ENCODE data around the gene TLCD1.

The TLCD1 gene

GRCh38 chr17:28702026-28702751, 23.8 kb downstream of the TLCD1 start:
- DNase-seq (ENCODE audit: low read depth, low spot score) = no peak
- no peak overlapping the region for H3K4me3 ChIP-seq (ENCODE audit: low read length)

GRCh38 chr17:28700830-28701492, 25.1 kb downstream of the TLCD1 start:
- no peak for DNase-seq (ENCODE audit: low read depth, low spot score)
- H3K4me3 ChIP-seq (ENCODE audit: low read length) = no peak overlapping the region

- H3K4me3 ChIP-seq (ENCODE audit: low read length) = no peak overlapping the region
- DNase-seq (ENCODE audit: low read depth, low spot score) = no peak
Observed at GRCh38 chr17:28700278-28700677, 25.8 kb downstream of the TLCD1 start.

- no peak for DNase-seq (ENCODE audit: low read depth, low spot score)
- no peak overlapping the region for H3K4me3 ChIP-seq (ENCODE audit: low read length)
Observed at GRCh38 chr17:28698253-28698941, 27.6 kb downstream of the TLCD1 start.

- no peak overlapping the region for H3K4me3 ChIP-seq (ENCODE audit: low read length)
- no peak for DNase-seq (ENCODE audit: low read depth, low spot score)
Observed at GRCh38 chr17:28693869-28694268, 32.2 kb downstream of the TLCD1 start.

- H3K4me3 ChIP-seq (ENCODE audit: low read length) = no peak overlapping the region
- DNase-seq (ENCODE audit: low read depth, low spot score) = no peak
Observed at GRCh38 chr17:28689011-28689410, 37.0 kb downstream of the TLCD1 start.

GRCh38 chr17:28688481-28688880, 37.6 kb downstream of the TLCD1 start:
- H3K4me3 ChIP-seq (ENCODE audit: low read length) = no peak overlapping the region
- no peak for DNase-seq (ENCODE audit: low read depth, low spot score)

GRCh38 chr17:28686296-28686695, 39.7 kb downstream of the TLCD1 start:
- no peak overlapping the region for H3K4me3 ChIP-seq (ENCODE audit: low read length)
- DNase-seq (ENCODE audit: low read depth, low spot score) = no peak

GRCh38 chr17:28685366-28685765, 40.7 kb downstream of the TLCD1 start:
- no peak for DNase-seq (ENCODE audit: low read depth, low spot score)
- no peak overlapping the region for H3K4me3 ChIP-seq (ENCODE audit: low read length)

- H3K4me3 ChIP-seq (ENCODE audit: low read length) = no peak overlapping the region
- no peak for DNase-seq (ENCODE audit: low read depth, low spot score)
Observed at GRCh38 chr17:28684963-28685362, 41.1 kb downstream of the TLCD1 start.

- no peak for DNase-seq (ENCODE audit: low read depth, low spot score)
- no peak overlapping the region for H3K4me3 ChIP-seq (ENCODE audit: low read length)
Observed at GRCh38 chr17:28682655-28683054, 43.4 kb downstream of the TLCD1 start.

- no peak overlapping the region for H3K4me3 ChIP-seq (ENCODE audit: low read length)
- no peak for DNase-seq (ENCODE audit: low read depth, low spot score)
Observed at GRCh38 chr17:28675980-28676379, 50.1 kb downstream of the TLCD1 start.

GRCh38 chr17:28675490-28675889, 50.5 kb downstream of the TLCD1 start:
- no peak overlapping the region for H3K4me3 ChIP-seq (ENCODE audit: low read length)
- no peak for DNase-seq (ENCODE audit: low read depth, low spot score)

All from Jurkat, Clone E6-1 (cell line).